Kasumi-1 (cell line): ENCODE measurements around the gene PIGU.
"Not testable (repeated sequence)": the region's sequence is repeated elsewhere in the genome, so short reads cannot be mapped to it uniquely, and the experiment has no call there.

ENCODE experiments used
- DNase-seq, 2 experiments: peaks; one replicate each; lab custom pipeline; 2025; lab: John Stamatoyannopoulos, UW

Gene PIGU, protein sequence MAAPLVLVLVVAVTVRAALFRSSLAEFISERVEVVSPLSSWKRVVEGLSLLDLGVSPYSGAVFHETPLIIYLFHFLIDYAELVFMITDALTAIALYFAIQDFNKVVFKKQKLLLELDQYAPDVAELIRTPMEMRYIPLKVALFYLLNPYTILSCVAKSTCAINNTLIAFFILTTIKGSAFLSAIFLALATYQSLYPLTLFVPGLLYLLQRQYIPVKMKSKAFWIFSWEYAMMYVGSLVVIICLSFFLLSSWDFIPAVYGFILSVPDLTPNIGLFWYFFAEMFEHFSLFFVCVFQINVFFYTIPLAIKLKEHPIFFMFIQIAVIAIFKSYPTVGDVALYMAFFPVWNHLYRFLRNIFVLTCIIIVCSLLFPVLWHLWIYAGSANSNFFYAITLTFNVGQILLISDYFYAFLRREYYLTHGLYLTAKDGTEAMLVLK

GRCh38 chr20:34676642-34677373, at the start of gene PIGU:
PIGU (minus strand) TSS chr20:34677092; CDS start chr20:34677085, 7 bp downstream.
- DNase-seq: peak; percentile 95 to 96

DNA sequence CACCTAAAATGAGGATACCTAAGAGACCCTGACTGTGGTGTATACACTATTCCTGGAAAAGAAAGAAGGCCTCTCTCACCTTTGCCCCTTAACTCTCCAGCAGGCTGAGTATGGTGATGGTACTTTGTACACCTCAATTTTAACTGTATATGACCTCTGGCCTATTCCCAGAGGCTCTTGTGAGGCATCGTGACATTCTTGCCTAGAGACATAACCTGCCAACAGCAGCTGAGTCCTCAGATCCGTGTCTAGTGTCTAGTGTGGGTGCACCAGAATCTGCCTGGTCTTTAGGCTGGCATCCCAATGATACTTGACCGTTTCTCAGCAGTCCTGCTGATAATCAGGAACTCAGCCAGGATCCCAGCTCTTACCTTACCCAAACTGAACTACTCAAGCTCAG, 47.3 kb upstream of the PIGU start:
- DNase-seq: no peak

DNA sequence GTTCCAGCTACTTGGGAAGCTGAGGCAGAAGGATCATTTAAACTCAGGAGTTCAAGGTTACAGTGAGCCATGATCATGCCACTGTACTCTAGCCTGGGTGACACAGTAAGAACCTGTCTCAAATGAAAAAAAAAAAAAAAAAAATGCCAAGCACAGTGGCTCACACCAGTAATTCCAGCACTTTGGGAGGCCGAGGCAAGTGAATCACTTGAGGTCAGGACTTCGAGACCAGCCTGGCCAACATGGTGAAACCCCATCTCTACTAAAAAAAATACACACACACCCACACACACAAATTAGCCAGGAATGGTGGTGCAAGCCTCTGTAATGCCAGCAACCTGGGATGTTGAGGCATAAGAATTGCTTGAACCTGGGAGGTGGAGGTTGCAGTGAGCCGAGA, 45.7 kb upstream of the PIGU start:
- not testable (repeated sequence) for DNase-seq

GRCh38 chr20:34720266-34720665, 43.4 kb upstream of the PIGU start:
- no peak for DNase-seq

DNA sequence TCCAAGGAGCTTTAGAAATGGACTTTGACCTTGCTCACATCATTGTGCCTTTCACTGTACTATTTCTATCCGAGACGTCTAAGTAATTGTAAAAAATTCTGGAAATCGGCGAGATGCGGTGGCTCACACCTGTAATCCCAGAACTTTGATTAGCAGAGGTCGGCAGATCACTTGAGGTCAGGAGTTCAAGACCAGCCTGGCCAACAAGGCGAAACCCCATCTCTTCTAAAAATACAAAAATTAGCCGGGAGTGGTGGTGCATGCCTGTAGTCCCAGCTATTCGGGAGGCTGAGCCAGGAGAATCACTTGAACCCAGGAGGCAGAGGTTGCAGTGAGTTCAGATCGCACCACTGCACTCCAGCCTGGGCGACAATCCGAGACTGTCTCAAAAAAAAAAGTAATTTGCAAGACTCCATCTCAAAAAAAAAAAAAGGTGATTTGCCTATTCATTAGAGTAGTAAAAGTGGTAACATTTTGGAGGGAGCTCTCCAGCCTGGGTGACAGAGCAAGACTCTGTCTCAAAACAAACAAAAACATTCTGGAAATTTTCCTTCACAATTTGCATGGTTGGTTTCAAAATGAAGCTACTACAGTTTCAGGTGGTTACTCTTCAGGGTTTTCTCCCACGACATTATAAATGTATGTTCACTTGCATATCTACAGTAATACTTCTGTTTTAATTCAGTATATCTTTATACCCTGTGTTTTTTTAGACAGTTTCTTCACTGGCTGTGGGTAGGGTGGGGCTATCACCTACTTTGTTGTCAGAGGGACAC, 42.5 kb upstream of the PIGU start:
- not testable (repeated sequence) for DNase-seq

DNA sequence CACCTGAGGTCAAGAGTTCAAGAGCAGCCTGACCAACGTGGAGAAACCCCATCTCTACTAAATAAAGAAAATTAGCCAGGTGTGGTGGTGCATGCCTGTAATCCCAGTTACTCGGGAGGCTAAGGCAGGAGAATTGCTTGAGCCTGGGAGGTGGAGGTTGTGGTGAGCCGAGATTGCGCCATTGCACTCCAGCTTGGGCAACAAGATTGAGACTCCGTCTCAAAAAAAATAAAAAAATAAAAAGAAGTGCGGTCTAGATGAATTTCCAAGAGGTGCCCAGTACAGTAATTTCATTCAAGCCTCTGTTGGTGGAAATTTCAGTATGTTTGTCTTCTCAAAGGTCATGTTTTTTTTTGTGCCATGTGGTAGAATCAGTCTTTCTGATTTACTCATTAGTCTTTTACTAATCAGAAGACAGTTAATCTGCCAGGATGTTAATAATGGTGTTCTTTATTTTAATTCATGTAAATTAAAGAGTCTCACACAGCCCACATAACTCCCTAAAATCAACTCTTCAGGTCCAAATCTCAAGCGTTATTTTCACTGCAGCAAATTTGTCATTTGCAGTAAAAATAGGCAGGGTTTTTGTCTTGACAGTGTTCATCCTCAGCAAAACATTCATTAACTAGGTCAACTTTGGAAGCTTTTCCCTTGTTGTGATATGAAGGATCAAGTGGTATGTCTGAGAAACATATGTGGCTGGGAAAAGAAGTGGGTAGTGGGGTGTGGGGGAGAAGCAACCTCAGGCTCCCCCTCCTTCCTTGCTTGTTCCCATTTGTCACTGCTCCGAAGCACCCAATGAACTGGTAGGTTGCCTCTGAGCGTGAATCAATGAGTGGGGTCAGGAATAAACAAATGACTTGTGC, 40.6 kb upstream of the PIGU start:
- no peak for DNase-seq

GRCh38 chr20:34716921-34717229, 40.0 kb upstream of the PIGU start:
- no peak for DNase-seq

DNA sequence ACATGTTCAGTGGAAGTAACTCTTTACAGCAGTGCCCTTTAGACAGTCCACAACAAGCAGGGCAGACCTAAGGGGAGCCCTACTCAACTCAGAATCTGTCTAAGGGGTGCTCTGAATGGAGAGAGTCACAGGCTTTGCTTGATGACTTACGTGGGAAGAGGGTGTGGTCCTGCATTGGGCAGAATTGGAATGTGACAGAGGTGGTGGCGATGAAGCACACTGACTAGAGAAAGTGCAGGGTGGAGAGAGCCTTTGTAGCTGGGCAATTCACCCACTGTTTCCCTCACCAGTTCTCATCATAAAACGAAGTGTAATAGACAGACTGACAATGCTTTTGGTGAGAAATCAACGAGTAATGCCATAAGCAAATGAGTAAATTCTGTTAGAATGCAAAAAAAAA, 38.5 kb upstream of the PIGU start:
- DNase-seq: no peak

DNA sequence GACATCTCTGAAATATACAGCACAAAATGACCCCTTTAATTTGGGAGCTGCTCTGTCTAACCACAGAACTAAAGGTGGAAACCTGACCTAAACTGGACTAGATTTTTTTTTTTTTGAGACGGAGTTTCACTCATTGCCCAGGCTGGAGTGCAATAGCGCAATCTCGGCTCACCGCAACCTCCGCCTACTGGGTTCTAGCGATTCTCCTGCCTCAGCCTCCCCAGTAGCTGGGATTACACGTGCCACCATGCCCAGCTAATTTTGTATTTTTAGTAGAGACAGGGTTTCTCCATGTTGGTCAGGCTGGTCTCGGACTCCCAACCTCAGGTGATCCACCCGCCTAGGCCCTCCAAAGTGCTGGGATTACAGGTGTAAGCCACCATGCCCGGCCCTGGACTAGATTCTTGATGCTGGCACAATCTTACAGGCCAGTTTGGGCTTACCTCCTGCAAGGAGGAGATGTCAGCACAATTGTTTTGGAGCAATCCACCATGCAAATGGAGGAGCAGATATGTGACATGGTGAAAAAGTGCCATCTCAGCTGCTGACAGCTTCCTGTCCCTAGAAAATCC, 37.1 kb upstream of the PIGU start:
- DNase-seq: not testable (repeated sequence)

DNA sequence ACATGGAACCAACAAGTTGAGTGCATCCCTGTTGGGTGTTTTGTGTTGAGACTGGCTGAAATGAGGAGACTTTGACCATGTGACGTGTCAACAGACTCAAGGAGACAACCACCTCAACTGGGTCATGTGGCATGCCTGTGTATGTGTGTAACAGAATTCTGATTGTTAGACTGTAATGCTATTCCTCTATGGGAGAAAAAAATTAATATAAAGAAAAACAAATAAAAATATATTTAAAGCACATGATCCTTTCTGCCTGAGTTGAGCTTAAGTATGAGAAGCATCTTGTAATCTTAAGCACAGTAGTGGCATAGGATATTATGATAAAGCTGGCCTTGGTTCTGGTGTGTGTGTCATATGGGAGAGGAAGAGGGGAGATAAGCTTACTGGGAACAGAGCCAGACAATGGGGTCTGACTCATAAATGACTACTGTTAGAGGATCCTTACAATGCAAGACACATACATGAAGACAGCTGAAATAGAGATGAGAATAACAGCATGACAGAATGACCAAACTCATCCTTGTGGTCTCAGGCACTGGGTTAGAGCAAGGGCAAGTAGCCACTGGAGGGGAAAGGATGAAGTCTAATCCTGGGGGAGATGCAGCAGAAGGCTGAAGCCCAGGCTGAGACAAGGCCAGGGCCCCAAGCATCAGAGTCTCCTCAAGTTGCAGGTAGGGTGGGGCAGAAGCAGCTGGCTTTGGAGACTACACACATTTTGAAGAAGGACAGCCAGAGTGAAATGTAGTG, 36.5 kb upstream of the PIGU start:
- peak; percentile 81 to 84 for DNase-seq

DNA sequence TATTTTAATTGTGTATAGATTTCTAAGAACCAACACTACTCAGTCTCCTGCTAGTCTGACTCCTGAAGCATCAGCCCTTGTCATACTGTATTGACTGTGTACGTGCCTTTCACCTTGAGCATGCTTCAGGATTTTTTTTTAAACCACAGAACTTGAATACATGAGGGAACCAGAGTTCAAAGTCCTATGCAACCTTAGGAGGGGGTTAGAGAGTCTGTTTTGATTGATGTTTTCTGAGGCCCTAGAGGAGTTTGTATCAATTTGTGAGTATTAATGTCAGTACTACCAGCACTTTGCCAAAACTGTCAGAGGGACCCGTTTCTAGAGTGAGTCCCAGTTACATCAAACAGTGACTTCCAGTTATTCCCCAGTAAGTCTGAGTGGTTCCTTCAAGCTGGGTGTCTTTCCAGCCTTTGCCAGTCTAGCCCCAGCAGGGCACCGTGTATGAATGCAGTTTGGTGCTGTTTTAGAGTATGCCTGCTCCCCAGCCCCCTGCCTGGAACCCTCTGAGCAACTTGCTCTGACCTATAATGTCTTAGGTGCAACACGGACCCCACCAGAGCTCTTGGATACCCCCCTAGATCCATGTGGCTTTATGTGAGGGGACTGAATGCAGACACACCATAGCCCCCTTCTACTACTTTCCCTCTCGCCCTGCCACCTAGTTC, 35.8 kb upstream of the PIGU start:
- DNase-seq: no peak

- DNase-seq: no peak
These were observed 35.0 kb upstream of the PIGU start for GRCh38 chr20:34711813-34712430.

- peak; percentile 48 to 63 for DNase-seq
These were observed 34.1 kb upstream of the PIGU start for GRCh38 chr20:34710861-34711574.

- DNase-seq: no peak
These were observed 33.6 kb upstream of the PIGU start for GRCh38 chr20:34710568-34710839.

DNA sequence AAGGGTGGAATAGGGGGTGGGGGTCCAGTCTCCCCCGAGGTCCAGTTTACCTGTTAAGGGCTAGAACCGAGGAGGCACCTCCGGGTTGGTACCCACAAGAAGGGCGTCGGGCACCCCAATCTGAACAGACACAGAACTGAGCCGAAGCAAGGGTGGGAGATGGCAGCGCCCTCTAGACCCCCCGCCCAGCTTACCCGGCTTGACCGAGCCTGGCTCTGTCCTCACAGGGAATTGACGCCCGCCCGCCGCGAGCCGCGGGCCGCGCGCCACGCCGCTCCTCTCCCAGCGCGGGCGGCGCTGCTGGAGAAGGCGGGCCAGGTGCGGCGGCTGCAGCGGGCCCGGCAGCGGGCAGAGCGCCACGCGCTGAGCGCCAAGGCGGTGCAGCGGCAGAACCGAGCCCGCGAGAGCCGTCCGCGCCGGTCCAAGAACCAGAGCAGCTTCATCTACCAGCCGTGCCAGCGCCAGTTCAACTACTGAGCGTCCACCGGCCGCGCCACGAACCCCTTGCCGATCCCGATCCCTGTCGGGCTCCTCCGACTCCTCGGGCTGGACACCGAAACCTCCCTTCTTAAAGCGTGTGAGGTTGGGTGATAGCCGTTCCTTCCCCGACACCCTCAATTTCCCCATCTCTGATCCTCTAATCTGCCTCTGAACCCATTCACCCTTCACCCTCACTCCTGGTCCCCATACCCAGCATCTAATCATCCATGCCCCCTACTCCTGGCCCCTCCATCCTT, 33.1 kb upstream of the PIGU start:
- DNase-seq: peak; percentile 59 to 74

- peak; percentile 64 to 68 for DNase-seq
These were observed 32.3 kb upstream of the PIGU start for GRCh38 chr20:34709044-34709830.

DNA sequence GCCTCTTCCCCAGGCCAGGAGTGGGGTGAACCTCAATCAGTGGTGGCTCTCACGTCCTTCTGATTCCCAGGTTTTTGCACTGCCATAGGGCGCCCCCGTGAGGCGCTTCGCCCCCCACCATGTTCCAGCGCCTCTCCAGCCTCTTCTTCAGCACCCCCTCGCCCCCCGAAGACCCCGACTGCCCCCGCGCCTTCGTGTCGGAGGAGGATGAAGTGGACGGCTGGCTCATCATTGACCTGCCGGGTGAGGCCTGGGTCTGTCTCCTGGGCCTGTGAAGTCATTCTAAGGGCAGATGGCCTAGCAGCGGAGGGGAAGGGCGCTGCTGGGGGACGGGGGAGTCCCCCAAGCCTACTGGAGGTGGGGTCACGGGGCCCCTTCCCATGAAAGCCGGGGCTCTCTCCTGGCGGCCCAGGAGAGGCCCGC, 31.7 kb upstream of the PIGU start:
- peak; percentile 56 to 65 for DNase-seq
